K562 (cell line): ENCODE data around the gene FEN1. TPM values are rescaled to one million over a fixed set of nuclear protein-coding genes. Genes with fewer than 3 reads are reported as not detected.
A peak's percentile ranks its signal among the peaks of the same experiment; 100 is the strongest.

ENCODE experiments used
- ATF1 ChIP-seq, 2 experiments: fragments of 450-650 bp in 1 of 2; IDR thresholded peaks; 2 replicates each; pipeline ENCODE4 v1.6.1; 2016; ENCODE audit warnings: missing compliant biosample characterization in 1 of 2, missing genetic modification characterization in 1 of 2
- CBFA2T2 ChIP-seq: fragments of 450-650 bp; conservative IDR thresholded peaks from 2 replicates; pipeline ENCODE4 v1.6.1; 2017; ENCODE audit warnings: mild to moderate bottlenecking
- CREB1 ChIP-seq, 2 experiments: sonication (generic) in 1 of 2; formaldehyde crosslinking in 1 of 2; IDR thresholded peaks; 2 replicates each; pipeline versions ENCODE4 v1.6.1 to v1.8.0; 2012 to 2022; ENCODE audit warnings: inconsistent platforms in 1 of 2, mild to moderate bottlenecking in 1 of 2, missing genetic modification reagents in 1 of 2, moderate library complexity in 1 of 2
- KHSRP ChIP-seq: fragments of 450-650 bp; IDR thresholded peaks from 2 replicates; pipeline ENCODE4 v1.6.1; 2017
- polyA plus RNA-seq, 8 experiments: library from polyadenylated mRNA; depleted of rRNA in 4 of 8; stranded (reverse) in 5 of 8; unstranded in 3 of 8; fragments of >200 nt; fragmentation: Nextera tagmentation in 2 of 8; fragmentation: Illumina TruSeq in 1 of 8; extraction: Ambion mirVana in 2 of 8; extraction: Trizol in 1 of 8; gene quantifications; 2 replicates each; pipeline versions ENCODE4 v1.2.1 to v1.2.3, GENCODE V29; 2011 to 2014; ENCODE audit warnings: inconsistent platforms in 1 of 8, missing spikeins in 1 of 8
- total RNA-seq, 7 experiments: library from RNA; depleted of rRNA in 6 of 7; stranded (reverse); fragments of >200 nt in 6 of 7; fragmentation: Illumina TruSeq in 2 of 7; extraction: Trizol in 2 of 7; gene quantifications; 2 replicates each; pipeline versions ENCODE4 v1.2.1 to v1.2.3, GENCODE V29; 2011 to 2021; ENCODE audit warnings: low replicate concordance in 1 of 7
- TF ChIP-seq, protein P1 (sequence below): fragments of 200-600 bp; sonication (generic); IDR thresholded peaks from one replicate; pipeline ENCODE4 v1.6.1; 2012; ENCODE audit warnings: mild to moderate bottlenecking, low read depth, low read length, inconsistent platforms
- TF ChIP-seq, protein P2 (sequence below): fragments of 250-450 bp; sonication (Bioruptor Pico); IDR thresholded peaks from 2 replicates; pipeline ENCODE4 v1.4.0; 2020; ENCODE audit warnings: mild to moderate bottlenecking
- TF ChIP-seq, protein P3 (sequence below): fragments of 450-650 bp; conservative IDR thresholded peaks from 2 replicates; pipeline ENCODE4 v1.6.1; 2016; ENCODE audit warnings: missing genetic modification characterization, low read depth, mild to moderate bottlenecking, control low read depth, missing compliant biosample characterization
- TF ChIP-seq, protein P4 (sequence below): fragments of 250-450 bp; sonication (Bioruptor Pico); IDR thresholded peaks from 2 replicates; pipeline ENCODE4 v1.9.0; 2021; ENCODE audit warnings: mild to moderate bottlenecking

The FEN1 gene
- total and polyA plus RNA-seq, 9 of the 15 experiments (the other 6 are each of a cell fraction or from before 2014, with no cell fraction given) = 58.1 to 156 (median 137) TPM

DNA sequence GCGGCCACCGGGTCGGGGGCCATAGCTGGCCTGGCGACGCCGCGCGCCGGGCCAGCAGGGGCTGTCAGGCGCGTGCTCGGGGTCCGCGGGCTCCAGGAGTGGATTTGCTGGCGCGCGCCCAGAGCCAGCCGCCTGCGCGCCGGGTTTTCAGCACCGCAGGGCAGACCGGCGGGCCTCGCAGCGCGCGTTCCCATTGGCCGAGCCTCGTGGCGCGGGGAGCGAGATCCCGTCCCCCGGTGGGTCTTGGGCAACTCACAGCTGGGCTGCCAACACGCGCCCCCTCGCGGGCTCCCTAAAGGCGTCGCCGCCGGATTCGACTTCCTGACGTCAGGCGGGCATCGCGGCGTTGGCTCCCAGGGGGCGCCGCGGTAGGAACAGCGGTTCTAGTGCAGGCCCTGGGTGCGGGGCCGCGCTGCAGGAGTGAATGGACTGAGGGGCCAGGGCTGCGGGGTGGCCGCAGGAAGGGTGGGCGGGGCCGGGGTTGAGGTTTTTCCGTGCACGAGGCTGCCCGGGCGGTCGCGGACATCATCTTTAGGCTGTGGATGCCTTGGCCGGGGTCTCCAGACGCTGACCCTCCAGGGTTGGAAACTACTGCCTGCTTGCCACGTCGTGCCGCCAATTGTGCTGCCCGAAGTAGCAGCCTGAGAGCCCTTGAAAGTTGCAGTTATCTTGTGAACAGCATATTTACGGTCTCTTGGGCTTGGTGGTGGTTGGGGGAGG is 24.2 kb downstream of the FEN1 start, which contains the start of gene FADS1 (continued):
- TF ChIP-seq CBFA2T2 = no peak
- TF ChIP-seq, protein P1, sequence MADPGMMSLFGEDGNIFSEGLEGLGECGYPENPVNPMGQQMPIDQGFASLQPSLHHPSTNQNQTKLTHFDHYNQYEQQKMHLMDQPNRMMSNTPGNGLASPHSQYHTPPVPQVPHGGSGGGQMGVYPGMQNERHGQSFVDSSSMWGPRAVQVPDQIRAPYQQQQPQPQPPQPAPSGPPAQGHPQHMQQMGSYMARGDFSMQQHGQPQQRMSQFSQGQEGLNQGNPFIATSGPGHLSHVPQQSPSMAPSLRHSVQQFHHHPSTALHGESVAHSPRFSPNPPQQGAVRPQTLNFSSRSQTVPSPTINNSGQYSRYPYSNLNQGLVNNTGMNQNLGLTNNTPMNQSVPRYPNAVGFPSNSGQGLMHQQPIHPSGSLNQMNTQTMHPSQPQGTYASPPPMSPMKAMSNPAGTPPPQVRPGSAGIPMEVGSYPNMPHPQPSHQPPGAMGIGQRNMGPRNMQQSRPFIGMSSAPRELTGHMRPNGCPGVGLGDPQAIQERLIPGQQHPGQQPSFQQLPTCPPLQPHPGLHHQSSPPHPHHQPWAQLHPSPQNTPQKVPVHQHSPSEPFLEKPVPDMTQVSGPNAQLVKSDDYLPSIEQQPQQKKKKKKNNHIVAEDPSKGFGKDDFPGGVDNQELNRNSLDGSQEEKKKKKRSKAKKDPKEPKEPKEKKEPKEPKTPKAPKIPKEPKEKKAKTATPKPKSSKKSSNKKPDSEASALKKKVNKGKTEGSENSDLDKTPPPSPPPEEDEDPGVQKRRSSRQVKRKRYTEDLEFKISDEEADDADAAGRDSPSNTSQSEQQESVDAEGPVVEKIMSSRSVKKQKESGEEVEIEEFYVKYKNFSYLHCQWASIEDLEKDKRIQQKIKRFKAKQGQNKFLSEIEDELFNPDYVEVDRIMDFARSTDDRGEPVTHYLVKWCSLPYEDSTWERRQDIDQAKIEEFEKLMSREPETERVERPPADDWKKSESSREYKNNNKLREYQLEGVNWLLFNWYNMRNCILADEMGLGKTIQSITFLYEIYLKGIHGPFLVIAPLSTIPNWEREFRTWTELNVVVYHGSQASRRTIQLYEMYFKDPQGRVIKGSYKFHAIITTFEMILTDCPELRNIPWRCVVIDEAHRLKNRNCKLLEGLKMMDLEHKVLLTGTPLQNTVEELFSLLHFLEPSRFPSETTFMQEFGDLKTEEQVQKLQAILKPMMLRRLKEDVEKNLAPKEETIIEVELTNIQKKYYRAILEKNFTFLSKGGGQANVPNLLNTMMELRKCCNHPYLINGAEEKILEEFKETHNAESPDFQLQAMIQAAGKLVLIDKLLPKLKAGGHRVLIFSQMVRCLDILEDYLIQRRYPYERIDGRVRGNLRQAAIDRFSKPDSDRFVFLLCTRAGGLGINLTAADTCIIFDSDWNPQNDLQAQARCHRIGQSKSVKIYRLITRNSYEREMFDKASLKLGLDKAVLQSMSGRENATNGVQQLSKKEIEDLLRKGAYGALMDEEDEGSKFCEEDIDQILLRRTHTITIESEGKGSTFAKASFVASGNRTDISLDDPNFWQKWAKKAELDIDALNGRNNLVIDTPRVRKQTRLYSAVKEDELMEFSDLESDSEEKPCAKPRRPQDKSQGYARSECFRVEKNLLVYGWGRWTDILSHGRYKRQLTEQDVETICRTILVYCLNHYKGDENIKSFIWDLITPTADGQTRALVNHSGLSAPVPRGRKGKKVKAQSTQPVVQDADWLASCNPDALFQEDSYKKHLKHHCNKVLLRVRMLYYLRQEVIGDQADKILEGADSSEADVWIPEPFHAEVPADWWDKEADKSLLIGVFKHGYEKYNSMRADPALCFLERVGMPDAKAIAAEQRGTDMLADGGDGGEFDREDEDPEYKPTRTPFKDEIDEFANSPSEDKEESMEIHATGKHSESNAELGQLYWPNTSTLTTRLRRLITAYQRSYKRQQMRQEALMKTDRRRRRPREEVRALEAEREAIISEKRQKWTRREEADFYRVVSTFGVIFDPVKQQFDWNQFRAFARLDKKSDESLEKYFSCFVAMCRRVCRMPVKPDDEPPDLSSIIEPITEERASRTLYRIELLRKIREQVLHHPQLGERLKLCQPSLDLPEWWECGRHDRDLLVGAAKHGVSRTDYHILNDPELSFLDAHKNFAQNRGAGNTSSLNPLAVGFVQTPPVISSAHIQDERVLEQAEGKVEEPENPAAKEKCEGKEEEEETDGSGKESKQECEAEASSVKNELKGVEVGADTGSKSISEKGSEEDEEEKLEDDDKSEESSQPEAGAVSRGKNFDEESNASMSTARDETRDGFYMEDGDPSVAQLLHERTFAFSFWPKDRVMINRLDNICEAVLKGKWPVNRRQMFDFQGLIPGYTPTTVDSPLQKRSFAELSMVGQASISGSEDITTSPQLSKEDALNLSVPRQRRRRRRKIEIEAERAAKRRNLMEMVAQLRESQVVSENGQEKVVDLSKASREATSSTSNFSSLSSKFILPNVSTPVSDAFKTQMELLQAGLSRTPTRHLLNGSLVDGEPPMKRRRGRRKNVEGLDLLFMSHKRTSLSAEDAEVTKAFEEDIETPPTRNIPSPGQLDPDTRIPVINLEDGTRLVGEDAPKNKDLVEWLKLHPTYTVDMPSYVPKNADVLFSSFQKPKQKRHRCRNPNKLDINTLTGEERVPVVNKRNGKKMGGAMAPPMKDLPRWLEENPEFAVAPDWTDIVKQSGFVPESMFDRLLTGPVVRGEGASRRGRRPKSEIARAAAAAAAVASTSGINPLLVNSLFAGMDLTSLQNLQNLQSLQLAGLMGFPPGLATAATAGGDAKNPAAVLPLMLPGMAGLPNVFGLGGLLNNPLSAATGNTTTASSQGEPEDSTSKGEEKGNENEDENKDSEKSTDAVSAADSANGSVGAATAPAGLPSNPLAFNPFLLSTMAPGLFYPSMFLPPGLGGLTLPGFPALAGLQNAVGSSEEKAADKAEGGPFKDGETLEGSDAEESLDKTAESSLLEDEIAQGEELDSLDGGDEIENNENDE = no peak
- TF ChIP-seq CREB1 (IDR thresholded peaks at IDR 0.05) = peak; percentile 78
- TF ChIP-seq CREB1 (CRISPR knock-in tag; IDR thresholded peaks at IDR 0.05) = peak; percentile 92
- TF ChIP-seq, protein P2, sequence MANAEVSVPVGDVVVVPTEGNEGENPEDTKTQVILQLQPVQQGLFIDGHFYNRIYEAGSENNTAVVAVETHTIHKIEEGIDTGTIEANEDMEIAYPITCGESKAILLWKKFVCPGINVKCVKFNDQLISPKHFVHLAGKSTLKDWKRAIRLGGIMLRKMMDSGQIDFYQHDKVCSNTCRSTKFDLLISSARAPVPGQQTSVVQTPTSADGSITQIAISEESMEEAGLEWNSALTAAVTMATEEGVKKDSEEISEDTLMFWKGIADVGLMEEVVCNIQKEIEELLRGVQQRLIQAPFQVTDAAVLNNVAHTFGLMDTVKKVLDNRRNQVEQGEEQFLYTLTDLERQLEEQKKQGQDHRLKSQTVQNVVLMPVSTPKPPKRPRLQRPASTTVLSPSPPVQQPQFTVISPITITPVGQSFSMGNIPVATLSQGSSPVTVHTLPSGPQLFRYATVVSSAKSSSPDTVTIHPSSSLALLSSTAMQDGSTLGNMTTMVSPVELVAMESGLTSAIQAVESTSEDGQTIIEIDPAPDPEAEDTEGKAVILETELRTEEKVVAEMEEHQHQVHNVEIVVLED (CRISPR knock-in tag) = peak; percentile 77
- TF ChIP-seq ATF1 (CRISPR knock-in tag; IDR thresholded peaks at IDR 0.05) = peak; percentile 71
- peak; percentile 94 for TF ChIP-seq ATF1 (tag; IDR thresholded peaks at IDR 0.05)
- TF ChIP-seq, protein P3, sequence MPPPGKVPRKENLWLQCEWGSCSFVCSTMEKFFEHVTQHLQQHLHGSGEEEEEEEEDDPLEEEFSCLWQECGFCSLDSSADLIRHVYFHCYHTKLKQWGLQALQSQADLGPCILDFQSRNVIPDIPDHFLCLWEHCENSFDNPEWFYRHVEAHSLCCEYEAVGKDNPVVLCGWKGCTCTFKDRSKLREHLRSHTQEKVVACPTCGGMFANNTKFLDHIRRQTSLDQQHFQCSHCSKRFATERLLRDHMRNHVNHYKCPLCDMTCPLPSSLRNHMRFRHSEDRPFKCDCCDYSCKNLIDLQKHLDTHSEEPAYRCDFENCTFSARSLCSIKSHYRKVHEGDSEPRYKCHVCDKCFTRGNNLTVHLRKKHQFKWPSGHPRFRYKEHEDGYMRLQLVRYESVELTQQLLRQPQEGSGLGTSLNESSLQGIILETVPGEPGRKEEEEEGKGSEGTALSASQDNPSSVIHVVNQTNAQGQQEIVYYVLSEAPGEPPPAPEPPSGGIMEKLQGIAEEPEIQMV (tag) = no peak
- TF ChIP-seq KHSRP = no peak
- TF ChIP-seq, protein P4, sequence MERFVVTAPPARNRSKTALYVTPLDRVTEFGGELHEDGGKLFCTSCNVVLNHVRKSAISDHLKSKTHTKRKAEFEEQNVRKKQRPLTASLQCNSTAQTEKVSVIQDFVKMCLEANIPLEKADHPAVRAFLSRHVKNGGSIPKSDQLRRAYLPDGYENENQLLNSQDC = no peak
